GM21528 (cell line): ENCODE results near the gene SCPEP1.

Experiments
- ATAC-seq: cut with Tn5 transposase; IDR thresholded peaks from one replicate; pipeline ENCODE4 v1.9.1; 2021; ENCODE audit warnings: mild to moderate bottlenecking, moderate library complexity; ENCODE audit not compliant: unreplicated experiment, low FRiP score

Gene SCPEP1

DNA sequence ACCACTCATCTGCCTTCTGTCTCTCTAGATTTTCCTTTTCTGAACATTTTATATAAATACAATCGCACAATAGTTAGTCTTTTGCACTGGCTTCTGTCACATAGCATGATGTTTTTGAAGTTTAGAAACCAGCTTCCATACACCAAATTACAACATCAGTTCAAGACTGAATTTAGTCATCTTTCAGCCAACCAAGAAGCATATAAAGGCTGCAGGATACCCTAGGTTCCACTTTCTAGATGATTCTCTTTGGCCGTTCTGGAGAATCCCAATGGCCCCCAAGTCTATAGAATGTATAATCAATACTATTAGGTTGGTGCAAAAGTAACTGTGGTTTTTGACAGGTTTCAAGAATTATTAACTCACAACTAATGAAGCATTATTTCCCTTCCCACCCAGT lies 19.4 kb downstream of the SCPEP1 start:
- ATAC-seq: no peak

- no peak for ATAC-seq
Observed at GRCh38 chr17:57001541-57001940, 23.6 kb downstream of the SCPEP1 start.

- ATAC-seq: no peak
Observed at GRCh38 chr17:57002904-57003303, 25.0 kb downstream of the SCPEP1 start.

GRCh38 chr17:57004944-57005579 lies 27.1 kb downstream of the SCPEP1 start:
- ATAC-seq: peak; percentile 74

- no peak for ATAC-seq
Observed at GRCh38 chr17:57006040-57006439, 28.1 kb downstream of the SCPEP1 start.

DNA sequence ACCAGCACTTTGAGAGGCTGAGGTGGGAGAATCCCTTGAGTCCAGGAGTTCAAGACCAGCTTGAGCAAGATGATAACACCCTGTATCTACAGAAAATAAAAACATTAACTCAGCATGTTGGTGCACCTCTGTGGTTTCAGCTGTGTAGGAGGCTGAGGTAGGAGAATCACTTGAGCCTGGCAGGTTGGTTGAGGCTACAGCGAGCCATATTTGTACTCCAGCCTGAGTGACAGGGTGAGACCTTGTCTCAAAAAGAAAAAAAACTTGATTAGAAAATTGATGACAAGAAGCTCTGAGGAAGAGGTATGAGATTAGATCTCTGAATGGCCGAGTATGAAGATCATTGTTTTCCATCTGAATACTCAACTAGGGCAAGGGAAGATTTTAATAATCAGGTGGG lies 31.0 kb downstream of the SCPEP1 start:
- ATAC-seq: no peak

DNA sequence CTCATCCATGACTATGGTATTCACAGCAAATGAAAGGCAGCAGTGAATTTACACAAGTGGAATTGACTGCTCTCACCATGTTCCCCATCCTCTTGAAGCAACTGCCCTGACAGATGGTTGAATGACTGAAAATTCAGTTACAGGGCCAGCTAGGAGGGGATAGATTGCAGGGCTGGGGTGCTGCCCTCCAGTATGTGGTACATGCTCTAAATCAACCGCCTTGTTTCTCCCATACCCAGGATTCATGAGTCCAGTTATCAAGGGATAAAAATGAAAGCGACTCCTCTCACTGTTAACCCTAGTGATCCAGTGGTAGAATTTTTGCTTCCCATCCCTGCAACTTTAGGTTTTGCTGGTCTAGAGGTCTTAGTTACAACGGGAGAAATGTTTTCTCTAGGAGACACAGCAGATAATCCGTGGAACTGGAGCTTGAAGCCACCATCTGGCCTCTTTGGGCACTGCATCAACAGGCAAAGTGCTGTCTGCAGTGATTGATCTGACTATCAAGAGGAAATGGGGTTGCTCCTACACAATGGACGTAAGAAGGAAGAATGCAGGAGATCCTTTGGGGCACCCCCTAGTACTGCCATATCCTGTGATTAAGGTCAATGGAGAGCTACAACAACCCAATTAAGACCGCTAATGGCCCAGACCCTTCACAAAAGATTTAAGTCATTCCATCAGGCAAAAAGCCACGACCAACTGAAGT lies 32.0 kb downstream of the SCPEP1 start:
- ATAC-seq: peak; percentile 62

DNA sequence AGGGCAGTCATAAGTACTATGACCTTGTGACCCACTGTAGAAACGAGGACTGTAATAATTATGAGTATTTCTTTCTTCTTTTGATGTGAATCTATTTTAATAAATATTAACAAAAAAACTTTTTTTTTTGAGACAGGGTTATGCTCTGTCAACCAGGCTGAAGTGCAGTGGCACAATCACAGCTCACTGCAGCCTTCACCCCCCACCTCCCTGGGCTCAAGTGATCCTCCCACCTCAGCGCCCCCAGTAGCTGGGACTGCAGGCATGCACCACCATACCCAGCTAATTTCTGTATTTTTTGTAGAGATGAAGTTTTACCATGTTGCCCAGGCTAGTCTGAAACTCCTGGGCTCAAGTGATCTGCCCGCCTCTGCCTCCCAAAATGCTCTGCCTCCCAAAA lies 32.6 kb downstream of the SCPEP1 start:
- ATAC-seq: no peak

- no peak for ATAC-seq
Observed at GRCh38 chr17:57011491-57012015, 33.6 kb downstream of the SCPEP1 start.

- no peak for ATAC-seq
Observed at GRCh38 chr17:57016071-57016763, 38.3 kb downstream of the SCPEP1 start.

DNA sequence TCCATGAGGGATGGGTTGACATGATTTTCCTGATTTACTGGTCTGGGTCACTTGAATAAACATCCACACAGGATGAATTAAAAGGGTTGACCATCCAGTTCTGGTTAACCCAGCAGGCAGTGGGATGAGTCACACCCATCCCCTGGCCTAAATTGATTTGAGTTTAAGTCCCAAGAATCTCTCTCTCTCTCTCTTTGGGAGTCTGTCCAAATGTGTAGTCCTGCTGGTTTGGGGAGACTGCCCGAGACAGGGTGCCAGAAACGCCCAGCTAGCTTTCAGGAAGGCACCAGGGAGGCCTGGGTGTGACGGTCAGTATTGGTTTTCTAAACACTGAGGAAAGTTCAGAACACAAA lies 38.8 kb downstream of the SCPEP1 start:
- ATAC-seq: no peak

- ATAC-seq: no peak
Observed at GRCh38 chr17:57017625-57018024, 39.7 kb downstream of the SCPEP1 start.

DNA sequence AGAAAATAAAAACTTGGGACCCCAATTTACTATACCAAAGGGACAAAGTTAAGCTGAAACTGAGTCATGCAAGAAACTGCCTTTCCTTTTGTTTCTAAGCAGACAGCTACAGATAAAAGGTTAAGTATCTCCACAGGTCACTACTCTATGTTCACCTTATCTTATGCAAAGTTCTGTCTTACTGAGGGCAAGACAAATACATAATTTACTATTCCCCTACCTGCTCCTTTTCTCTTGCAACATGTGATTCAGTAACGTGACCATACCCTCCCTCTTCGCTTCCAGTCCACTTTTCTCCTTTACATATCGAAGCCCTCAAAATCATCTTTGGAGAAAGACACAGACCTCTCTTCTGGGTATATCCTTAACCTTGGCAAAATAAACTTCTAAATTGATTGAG lies 42.3 kb downstream of the SCPEP1 start:
- no peak for ATAC-seq

- ATAC-seq: no peak
Observed at GRCh38 chr17:57021226-57021940, 43.5 kb downstream of the SCPEP1 start.

DNA sequence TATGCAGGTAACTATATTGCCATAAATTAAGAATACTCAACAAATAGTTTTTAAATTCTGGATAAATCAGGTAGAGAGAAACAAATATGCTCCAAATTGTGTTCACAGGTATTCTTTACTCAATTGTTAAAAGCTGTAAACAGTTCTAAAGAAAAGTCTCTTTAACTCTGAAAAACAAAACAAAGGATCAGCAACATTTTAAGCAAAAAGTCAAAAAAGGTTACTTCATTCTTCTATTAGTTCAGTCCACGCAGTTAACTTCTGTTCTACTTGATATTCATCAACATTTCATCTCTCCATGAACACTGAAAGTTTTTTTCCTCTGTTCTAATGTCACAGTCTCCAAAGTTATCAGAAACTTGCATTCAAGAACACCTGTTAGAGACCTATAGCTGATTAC lies 47.9 kb downstream of the SCPEP1 start:
- no peak for ATAC-seq

DNA sequence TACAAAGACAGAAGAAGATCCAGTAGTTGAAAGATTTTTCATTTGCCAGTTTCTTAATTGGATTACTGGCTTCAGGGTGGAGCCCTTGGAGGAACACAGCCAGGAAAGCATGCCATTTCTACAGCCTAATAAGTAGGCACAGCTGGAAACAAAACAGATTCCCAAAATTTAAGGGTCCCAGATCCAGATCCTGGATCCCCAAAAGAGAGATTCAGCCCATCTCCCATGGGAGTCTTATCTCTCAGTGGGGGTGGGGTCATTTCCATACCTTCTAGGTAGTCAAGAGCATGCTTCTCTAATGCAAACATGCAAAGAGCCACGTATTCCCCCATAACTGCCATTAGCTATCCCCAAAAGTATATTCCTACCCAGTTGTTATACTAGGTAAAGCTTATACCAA lies 49.9 kb downstream of the SCPEP1 start:
- ATAC-seq: no peak

GRCh38 chr17:57032343-57032742 lies 54.4 kb downstream of the SCPEP1 start:
- ATAC-seq: no peak

DNA sequence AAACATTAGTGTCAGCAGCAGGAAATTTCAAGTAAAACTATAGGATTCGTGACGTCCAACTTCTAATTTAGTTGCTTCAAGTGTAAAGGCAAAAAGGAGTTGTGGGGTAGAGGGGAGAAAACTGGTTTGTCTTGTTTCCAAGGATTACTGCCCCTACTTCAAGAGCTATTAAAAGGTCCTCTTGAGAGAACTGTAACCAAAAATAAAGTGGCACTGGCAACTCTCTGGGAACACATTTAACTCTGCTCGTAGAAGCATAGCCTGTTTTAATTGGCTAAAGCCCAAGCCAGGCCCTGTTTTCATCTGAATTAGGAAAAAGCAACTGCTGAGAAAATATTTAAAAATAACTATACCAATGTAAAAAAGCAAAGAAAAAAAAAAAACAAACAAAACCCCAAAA lies 55.4 kb downstream of the SCPEP1 start:
- ATAC-seq: no peak

GRCh38 chr17:57034807-57035754 lies 57.1 kb downstream of the SCPEP1 start:
- ATAC-seq: no peak

GRCh38 chr17:57035971-57036481 lies 58.1 kb downstream of the SCPEP1 start:
- ATAC-seq: no peak
